Muscle of leg (tissue), 11 donors: ENCODE results near the gene TEX26. TPM values are rescaled to one million over a fixed set of nuclear protein-coding genes. Genes with fewer than 3 reads are reported as not detected.

Experiments
- DNase-seq: peaks from one replicate; pipeline ENCODE4 v3.0.0; 2013
- H3K27ac ChIP-seq: one replicate; pipeline ENCODE4 v1.5.1; 2013; ENCODE audit warnings: mild to moderate bottlenecking, low read length, control low read depth
- H3K27me3 ChIP-seq: one replicate; pipeline ENCODE4 v1.6.1; 2013; ENCODE audit warnings: low read length; ENCODE audit not compliant: control insufficient read depth, insufficient read depth
- H3K36me3 ChIP-seq: one replicate; pipeline ENCODE4 v1.6.1; 2013; ENCODE audit warnings: low read length; ENCODE audit not compliant: control insufficient read depth, insufficient read depth
- H3K4me1 ChIP-seq: one replicate; pipeline ENCODE4 v1.6.1; 2013; ENCODE audit warnings: low read length; ENCODE audit not compliant: control insufficient read depth, insufficient read depth
- H3K4me3 ChIP-seq: one replicate; pipeline ENCODE4 v1.5.1; 2013; ENCODE audit warnings: low read length, control low read depth
- H3K9me3 ChIP-seq: replicated peaks from 2 replicates; pipeline ENCODE4 v1.6.1; 2013; ENCODE audit warnings: low read depth, low read length; ENCODE audit not compliant: control insufficient read depth
- WGBS: methylation state at CpG from one replicate; pipeline ENCODE4 v1.1.5; 2013; ENCODE audit warnings: missing lambda C conversion rate; ENCODE audit not compliant: insufficient coverage; 5-methylcytosine and 5-hydroxymethylcytosine counted together
- polyA plus RNA-seq, 8 donors: library from polyadenylated mRNA; unstranded; fragments of 120-200 nt; gene quantifications; one replicate each; pipeline versions ENCODE4 v1.2.1 to v1.2.3, GENCODE V29; 2013; ENCODE audit warnings: inconsistent platforms in 1 of 8, low replicate concordance in 1 of 8; ENCODE audit not compliant: insufficient read length in 8 of 8, insufficient read depth in 1 of 8
- total RNA-seq: library from RNA; stranded (reverse); fragments of 120-200 nt; gene quantifications from one replicate; pipeline ENCODE4 v1.2.4, GENCODE V29; 2013

The TEX26 gene
- total and polyA plus RNA-seq, 9 donors: 0.09 to 0.34 (median 0.29) TPM; not detected in 2

DNA sequence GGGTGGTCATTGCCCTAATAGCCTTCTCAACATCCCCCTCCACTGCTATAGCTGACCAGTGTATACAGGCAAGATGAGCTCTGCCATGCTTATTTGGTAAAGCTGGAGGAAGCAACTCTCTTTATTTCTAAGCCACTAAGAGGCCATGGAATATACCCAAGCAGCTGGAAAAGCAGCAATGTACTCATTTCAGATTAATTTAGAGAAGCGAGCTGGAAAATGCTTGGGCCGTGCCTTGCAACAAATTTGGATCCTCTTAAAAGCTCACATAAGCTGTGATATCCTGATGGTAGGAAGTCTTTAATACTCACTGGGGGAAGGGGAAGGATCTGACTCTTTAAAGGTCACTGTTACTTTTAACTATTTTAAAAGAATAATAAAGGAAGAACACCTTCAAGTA lies 77.8 kb downstream of the TEX26 start:
- 40% methylated on average over 1 of the region's 2 CpGs for WGBS
- Histone ChIP-seq H3K4me3 (no peak overlapping the region), H3K27ac (no peak overlapping the region), H3K36me3 (no peaks in the 10 kb centered on the region), H3K9me3 (no peaks in the 10 kb centered on the region), H3K4me1 (no peaks in the 10 kb centered on the region), H3K27me3 (peaks cover 4% of the 10 kb centered on the region)
- DNase-seq: no peak

DNA sequence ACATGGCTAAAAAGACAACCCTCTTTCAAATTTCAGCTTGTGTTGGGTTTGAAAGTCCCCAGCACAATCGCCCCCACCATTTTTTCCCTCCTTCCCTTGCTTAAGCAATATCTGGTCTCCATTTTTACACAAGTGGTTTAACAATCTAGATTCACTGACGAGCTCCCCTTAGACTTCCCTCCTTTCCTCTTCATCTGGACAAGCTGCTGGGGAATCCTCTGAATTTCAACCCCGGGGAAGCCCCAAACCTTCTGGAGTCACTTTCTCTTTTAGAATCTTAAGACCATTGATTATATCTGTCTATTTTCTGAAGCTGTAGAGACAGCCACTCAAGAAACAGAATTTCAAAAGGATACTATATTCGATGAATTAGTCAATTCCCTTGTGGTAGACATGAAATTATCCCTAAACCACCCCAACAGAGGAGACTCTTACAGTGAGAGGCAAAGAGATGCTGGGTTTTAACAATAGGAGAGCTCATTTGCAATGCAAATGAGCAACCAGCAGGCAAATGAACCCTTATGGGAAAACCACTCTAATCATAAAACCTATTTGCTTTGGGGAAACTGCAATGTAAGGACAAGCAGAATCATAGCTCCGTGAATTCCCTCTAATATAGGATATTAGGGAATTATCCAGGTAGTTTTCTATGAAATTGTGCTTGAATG lies 78.9 kb downstream of the TEX26 start:
- no peak overlapping the region for H3K4me3 ChIP-seq
- H3K9me3 ChIP-seq: no peaks in the 10 kb centered on the region
- H3K4me1 ChIP-seq: no peaks in the 10 kb centered on the region
- 58% methylated on average over 2 of the region's 5 CpGs for WGBS
- H3K27ac ChIP-seq: no peak overlapping the region
- no peaks in the 10 kb centered on the region for H3K36me3 ChIP-seq
- DNase-seq: no peak
- H3K27me3 ChIP-seq: peaks cover 4% of the 10 kb centered on the region

DNA sequence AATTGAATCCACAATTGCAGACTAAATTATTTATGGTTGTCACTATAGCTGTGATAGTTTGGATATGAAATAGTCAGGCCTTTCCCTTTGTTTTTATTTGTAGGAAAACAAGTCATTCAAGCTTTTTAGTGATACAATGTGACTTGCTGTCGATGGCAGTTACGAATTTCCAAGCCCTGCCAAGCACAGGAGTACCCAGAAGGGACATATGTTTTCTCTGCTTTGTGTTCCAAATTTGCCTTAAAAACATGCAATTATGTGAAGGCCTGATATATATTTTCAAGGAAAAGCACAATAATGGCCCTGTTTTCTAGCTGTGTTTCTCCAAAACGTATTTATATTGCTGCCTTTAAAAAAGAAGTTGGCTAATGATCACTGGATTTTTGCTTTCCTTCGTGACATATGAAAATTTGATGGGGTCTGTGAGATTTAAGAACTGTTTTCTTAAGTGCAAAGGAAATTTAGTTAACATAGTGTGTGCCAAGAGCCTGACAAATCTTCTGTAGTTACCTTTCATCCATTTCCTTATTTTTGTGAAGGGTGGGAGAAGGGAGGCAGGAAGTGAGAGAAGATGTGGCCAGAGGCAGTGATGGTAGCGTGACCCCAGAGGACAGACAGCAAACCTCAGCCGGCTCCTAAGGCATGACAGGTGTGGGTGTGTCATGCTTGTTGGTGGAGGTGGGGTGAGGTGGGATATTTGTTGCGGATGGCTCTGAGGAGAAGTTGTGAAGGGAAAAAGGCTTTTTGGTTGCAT lies 79.6 kb downstream of the TEX26 start:
- Histone ChIP-seq H3K9me3 (no peaks in the 10 kb centered on the region), H3K4me1 (no peaks in the 10 kb centered on the region), H3K27ac (no peak overlapping the region), H3K36me3 (no peaks in the 10 kb centered on the region), H3K4me3 (no peak overlapping the region), H3K27me3 (peaks cover 4% of the 10 kb centered on the region)
- 57% methylated on average over 3 of the region's 7 CpGs for WGBS
- DNase-seq: no peak

DNA sequence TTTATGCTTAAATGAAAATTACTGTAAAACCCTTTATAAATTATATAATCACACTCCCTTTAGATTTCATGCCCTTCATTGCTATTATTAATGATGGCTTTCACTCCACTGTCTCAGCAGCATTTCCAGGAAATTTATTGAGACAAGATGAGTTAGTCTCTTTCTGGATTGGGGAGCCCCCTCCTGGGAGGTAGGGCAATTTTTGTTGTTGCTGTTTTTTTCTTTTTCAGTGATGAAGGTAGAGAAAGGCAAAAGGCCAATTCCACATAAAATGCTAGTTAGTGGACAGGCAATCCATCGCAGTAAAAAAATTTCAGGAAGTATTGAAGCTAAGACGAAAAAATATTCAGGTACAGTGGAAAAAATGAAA lies 80.2 kb downstream of the TEX26 start:
- no peak overlapping the region for H3K4me3 ChIP-seq
- no peaks in the 10 kb centered on the region for H3K4me1 ChIP-seq
- no peaks in the 10 kb centered on the region for H3K9me3 ChIP-seq
- peak; percentile 49 for DNase-seq
- H3K27me3 ChIP-seq: peaks cover 4% of the 10 kb centered on the region
- no peak overlapping the region for H3K27ac ChIP-seq
- no peaks in the 10 kb centered on the region for H3K36me3 ChIP-seq
- WGBS: no CpG with 5 or more reads among the region's 2 CpGs

DNA sequence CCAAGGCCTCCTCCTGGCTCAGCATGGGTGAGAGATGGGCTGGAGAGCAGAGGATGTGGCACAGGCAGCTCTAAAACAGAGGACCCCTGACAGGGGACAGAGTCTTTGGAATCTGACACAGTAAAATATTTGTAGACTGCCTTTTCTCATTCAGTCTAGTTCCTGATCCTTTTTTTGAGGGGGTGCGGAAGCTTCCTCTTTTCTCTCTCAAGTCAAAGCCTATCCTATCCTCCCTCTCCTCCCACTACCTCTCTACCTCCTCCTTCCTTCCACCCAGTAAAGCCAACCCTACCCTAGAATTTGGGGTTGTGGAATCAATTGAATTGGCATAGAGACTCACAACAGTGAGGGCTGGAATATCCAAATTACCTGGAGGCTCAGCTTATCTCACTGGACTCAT lies 82.0 kb downstream of the TEX26 start:
- H3K9me3 ChIP-seq: no peaks in the 10 kb centered on the region
- no peaks in the 10 kb centered on the region for H3K36me3 ChIP-seq
- no peaks in the 10 kb centered on the region for H3K4me1 ChIP-seq
- no peak for DNase-seq
- no peak overlapping the region for H3K4me3 ChIP-seq
- no CpG with 5 or more reads among the region's 1 CpG for WGBS
- no peak overlapping the region for H3K27ac ChIP-seq
- H3K27me3 ChIP-seq: peaks cover 4% of the 10 kb centered on the region

DNA sequence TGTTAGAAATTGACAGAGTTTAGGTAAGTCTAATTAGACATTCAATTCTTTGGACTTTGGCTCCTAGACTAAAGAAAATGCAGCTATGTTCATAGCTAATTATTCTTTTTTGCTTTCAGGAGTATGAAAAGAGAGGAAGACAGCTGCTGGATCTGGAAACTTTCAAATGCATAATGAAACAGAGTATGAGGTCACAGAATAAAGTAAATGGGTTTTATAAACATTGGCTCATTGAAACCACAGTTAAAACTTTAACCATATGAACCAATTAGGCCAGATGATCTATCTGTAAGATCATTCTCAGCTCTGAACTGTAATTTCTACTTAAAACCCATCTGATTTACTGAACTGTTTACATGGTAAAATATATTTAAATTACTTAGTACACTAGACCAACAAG lies 82.7 kb downstream of the TEX26 start:
- H3K9me3 ChIP-seq: no peaks in the 10 kb centered on the region
- no peak overlapping the region for H3K27ac ChIP-seq
- no peaks in the 10 kb centered on the region for H3K4me1 ChIP-seq
- DNase-seq: no peak
- peaks cover 2% of the 10 kb centered on the region for H3K27me3 ChIP-seq
- H3K36me3 ChIP-seq: no peaks in the 10 kb centered on the region
- H3K4me3 ChIP-seq: no peak overlapping the region

DNA sequence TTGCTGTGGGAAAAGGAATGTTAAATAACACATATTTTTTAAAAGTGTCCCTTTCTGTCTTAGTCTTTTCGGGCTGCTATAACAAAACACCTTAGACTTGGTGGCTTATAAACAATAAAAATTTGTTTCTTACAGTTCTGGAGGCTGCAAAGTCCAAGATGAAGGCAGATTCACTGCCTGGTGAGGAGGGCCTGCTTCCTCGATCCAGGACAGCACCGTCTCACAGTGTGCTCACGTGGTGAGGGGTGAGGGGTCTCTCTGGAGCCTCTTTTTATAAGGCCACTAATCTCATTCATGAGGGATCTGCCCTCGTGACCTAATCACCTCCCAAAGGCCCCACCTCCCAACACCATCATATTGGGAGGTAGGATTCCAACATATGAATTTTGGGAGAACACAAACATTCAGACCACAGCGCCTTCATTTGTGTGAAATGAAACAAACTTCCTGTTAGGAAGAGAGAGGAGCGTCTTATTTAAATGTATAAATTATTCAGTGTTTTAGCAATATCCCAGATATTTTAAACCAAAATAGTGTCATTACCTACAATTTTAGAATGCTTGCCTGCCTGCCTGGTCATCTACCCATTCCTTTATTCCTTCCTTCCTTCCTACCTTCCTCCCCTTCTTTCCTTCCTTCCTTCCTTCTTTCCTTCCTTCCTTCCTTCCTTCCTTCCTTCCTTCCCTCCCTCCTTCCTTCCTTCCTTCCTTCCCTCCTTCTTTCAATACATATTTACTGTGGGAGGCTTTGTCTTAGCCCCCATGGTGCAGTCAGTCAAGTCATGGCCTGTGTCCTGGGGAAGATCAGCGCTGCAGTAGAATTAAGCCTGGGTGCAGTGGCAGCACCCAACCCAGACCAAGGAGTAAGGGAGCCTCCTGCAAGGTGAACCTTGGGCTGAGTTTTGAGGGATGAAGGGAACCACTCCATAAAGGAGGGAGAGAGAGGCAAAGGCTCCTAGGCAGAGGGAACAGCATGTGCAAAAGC lies 84.2 kb downstream of the TEX26 start:
- H3K9me3 ChIP-seq: no peaks in the 10 kb centered on the region
- no peaks in the 10 kb centered on the region for H3K4me1 ChIP-seq
- no peaks in the 10 kb centered on the region for H3K36me3 ChIP-seq
- H3K27ac ChIP-seq: no peak overlapping the region
- whole genome bisulfite sequencing: 100% methylated on average over 1 of the region's 8 CpGs
- H3K27me3 ChIP-seq: no peaks in the 10 kb centered on the region
- H3K4me3 ChIP-seq: no peak overlapping the region
- no peak for DNase-seq

DNA sequence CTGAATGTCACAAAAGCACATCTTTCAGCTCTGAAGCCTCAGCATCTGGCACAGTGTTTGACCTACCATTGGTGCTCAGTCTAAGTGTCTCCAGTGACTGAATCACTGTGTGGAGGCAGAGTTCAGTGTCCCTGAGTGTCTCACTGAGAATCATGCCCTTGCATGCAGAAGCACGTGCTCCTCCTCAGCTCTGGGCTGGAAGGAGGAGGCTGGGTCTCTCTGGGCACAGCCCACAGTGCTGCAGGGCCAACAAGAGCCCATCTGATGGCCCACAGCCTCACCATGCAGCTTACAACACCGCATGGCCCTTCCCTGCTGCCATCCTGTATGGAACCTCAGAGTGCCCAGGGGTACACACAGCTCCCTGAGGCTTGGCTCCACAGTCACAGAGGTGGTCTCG lies 86.1 kb downstream of the TEX26 start:
- peaks cover 2% of the 10 kb centered on the region for H3K4me1 ChIP-seq
- no peak for DNase-seq
- no peak overlapping the region for H3K27ac ChIP-seq
- H3K27me3 ChIP-seq: peaks cover 2% of the 10 kb centered on the region
- H3K4me3 ChIP-seq: no peak overlapping the region
- no peaks in the 10 kb centered on the region for H3K9me3 ChIP-seq
- H3K36me3 ChIP-seq: no peaks in the 10 kb centered on the region
- 82% methylated on average over 3 of the region's 3 CpGs for WGBS

DNA sequence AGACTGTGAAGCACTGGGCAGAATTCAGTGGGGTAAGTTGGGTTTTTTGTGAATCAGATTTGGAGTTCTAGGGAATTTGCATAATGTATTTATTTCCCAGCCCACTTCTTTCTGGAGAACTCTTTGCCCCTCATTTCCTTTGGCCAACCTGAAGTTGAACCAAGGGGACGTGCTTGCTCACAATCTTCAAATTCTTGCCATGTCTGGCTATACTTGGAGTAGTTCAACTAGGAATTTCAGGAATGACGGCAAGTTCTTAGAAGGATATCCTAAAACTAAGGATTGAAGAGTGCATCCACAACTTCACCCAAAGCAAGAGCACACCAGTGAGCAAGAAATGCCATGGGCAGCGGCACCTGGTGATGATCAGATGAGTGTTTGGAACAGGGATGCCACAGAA lies 88.5 kb downstream of the TEX26 start:
- Histone ChIP-seq H3K27ac (no peak overlapping the region), H3K36me3 (no peaks in the 10 kb centered on the region), H3K4me3 (no peak overlapping the region), H3K9me3 (no peaks in the 10 kb centered on the region), H3K4me1 (peaks cover 2% of the 10 kb centered on the region), H3K27me3 (peaks cover 2% of the 10 kb centered on the region)
- no CpG with 5 or more reads among the region's 3 CpGs for WGBS
- DNase-seq: no peak

DNA sequence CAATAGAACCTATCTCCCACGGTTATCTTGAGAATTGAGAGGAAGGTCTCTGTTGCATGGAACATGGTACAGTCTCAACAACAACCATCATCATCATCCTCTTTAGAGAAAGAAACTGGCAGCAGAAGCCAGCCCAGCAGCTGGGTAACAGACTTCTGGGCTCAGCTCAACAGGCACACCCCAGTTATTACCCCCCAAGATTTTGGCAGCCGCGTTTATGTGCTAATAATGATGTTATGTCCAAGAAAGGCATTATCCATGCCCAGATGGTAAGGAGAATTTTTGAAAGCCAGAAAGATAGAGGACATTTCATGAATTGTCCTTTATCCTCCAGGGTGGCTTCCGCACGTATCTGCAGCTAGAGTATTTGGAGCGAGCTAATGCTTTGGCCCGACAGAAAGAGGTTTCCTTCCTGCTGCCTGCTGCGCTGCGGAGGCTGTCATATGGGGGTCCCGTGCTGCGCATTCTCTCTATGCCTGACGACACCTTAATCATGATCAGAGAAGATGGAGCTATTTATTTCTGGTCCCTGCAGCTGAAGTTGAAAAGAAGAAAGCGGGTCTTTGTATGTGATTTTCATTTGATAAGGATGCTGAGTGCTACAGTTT lies 89.9 kb downstream of the TEX26 start:
- no peaks in the 10 kb centered on the region for H3K9me3 ChIP-seq
- peaks cover 2% of the 10 kb centered on the region for H3K4me1 ChIP-seq

More for the DNA sequence above, 89.9 kb downstream of the TEX26 start:
- Histone ChIP-seq H3K27me3 (peaks cover 2% of the 10 kb centered on the region), H3K27ac (no peak overlapping the region), H3K4me3 (no peak overlapping the region), H3K36me3 (no peaks in the 10 kb centered on the region)
- DNase-seq: no peak
- 46% methylated on average over 5 of the region's 13 CpGs for WGBS
